NB4 (cell line): Measurements from ENCODE around the gene ZNF407.

Experiments
- DNase-seq: peaks from one replicate; pipeline ENCODE4 v3.0.0; 2010; ENCODE audit warnings: low read depth
- H3K4me3 ChIP-seq: one replicate; pipeline ENCODE4 v1.5.1; 2011; ENCODE audit warnings: mild to moderate bottlenecking, low read depth, low read length, moderate library complexity
- CTCF ChIP-seq: IDR thresholded peaks from one replicate; pipeline ENCODE4 v1.5.1; 2012; ENCODE audit warnings: low read depth, low read length
- MAX ChIP-seq: IDR thresholded peaks from 2 replicates; pipeline ENCODE4 v1.6.1; 2011; ENCODE audit warnings: low read depth, low read length
- MYC ChIP-seq: IDR thresholded peaks from 2 replicates; pipeline ENCODE4 v1.6.1; 2011; ENCODE audit warnings: low read depth, low read length
- POLR2A ChIP-seq: IDR thresholded peaks from 2 replicates; pipeline ENCODE4 v1.6.1; 2011; ENCODE audit warnings: mild to moderate bottlenecking; ENCODE audit not compliant: insufficient read length; ENCODE audit errors: extremely low read depth

ZNF407 gene

GRCh38 chr18:74914648-74915047, 317.0 kb downstream of the ZNF407 start:
- H3K4me3 ChIP-seq: no peak overlapping the region
- TF ChIP-seq MAX (no peak), MYC (no peak), CTCF (no peak), POLR2A (no peak)
- no peak for DNase-seq

GRCh38 chr18:74916773-74917393, 319.2 kb downstream of the ZNF407 start:
- no peak overlapping the region for H3K4me3 ChIP-seq
- no peak for DNase-seq

GRCh38 chr18:74918276-74918790, 320.7 kb downstream of the ZNF407 start:
- no peak overlapping the region for H3K4me3 ChIP-seq
- no peak for DNase-seq

More at GRCh38 chr18:74916773-74917393, 319.2 kb downstream of the ZNF407 start:
- TF ChIP-seq MYC (no peak), CTCF (no peak), MAX (no peak), POLR2A (no peak)

GRCh38 chr18:74921057-74921820, 323.6 kb downstream of the ZNF407 start:
- no peak for DNase-seq
- TF ChIP-seq CTCF (no peak), POLR2A (no peak), MAX (no peak)
- H3K4me3 ChIP-seq: no peak overlapping the region

More at GRCh38 chr18:74918276-74918790, 320.7 kb downstream of the ZNF407 start:
- TF ChIP-seq MAX: no peak
- no peak for TF ChIP-seq POLR2A
- TF ChIP-seq CTCF: no peak
- no peak for TF ChIP-seq MYC

GRCh38 chr18:74926051-74926450, 328.4 kb downstream of the ZNF407 start:
- no peak overlapping the region for H3K4me3 ChIP-seq
- no peak for DNase-seq
- TF ChIP-seq MYC (no peak), CTCF (no peak), MAX (no peak), POLR2A (no peak)
